Tibial nerve (tissue), 4 donors: ENCODE measurements around the gene QPRT. TPM values are rescaled to one million over a fixed set of nuclear protein-coding genes. Genes with fewer than 3 reads are reported as not detected.
"Not testable (repeated sequence)": the region's sequence is repeated elsewhere in the genome, so short reads cannot be mapped to it uniquely, and the experiment has no call there.

Experiments
- DNase-seq, 2 donors: peaks; one replicate each; pipeline ENCODE4 v3.0.0-alpha.2; 2019; ENCODE audit warnings: low spot score in 2 of 2
- H3K27ac ChIP-seq, 4 donors: fragments of 200-600 bp; sonication (generic) in 3 of 4; one replicate each; pipeline ENCODE4 v1.5.1; 2017 to 2019; ENCODE audit warnings: mild to moderate bottlenecking in 1 of 4
- H3K27me3 ChIP-seq, 2 donors: fragments of 200-600 bp; sonication (generic) in 1 of 2; one replicate each; pipeline versions ENCODE4 v1.5.1 to v1.6.0; 2017 to 2019
- H3K36me3 ChIP-seq, 3 donors: fragments of 200-600 bp; sonication (generic); one replicate each; pipeline ENCODE4 v1.5.1; 2018 to 2019
- H3K4me1 ChIP-seq, 4 donors: fragments of 200-600 bp; sonication (generic) in 3 of 4; one replicate each; pipeline ENCODE4 v1.5.1; 2017 to 2019
- H3K4me3 ChIP-seq, 4 donors: fragments of 200-600 bp; sonication (generic) in 3 of 4; one replicate each; pipeline ENCODE4 v1.5.1; 2017 to 2019; ENCODE audit warnings: mild to moderate bottlenecking in 1 of 4, moderate library complexity in 1 of 4
- H3K9me3 ChIP-seq, 4 donors: fragments of 200-600 bp; sonication (generic) in 3 of 4; one replicate each; pipeline ENCODE4 v1.5.1; 2017 to 2019
- EP300 ChIP-seq, 2 donors: sonication (generic); formaldehyde crosslinking; IDR thresholded peaks; one replicate each; pipeline ENCODE4 v1.6.1; 2017; ENCODE audit warnings: antibody characterized with exemption in 2 of 2, mild to moderate bottlenecking in 1 of 2
- POLR2A ChIP-seq, 2 donors: fragments of 450-650 bp; IDR thresholded peaks; one replicate each; pipeline ENCODE4 v1.6.1; 2017; ENCODE audit warnings: antibody characterized with exemption in 2 of 2, mild to moderate bottlenecking in 2 of 2, moderate library complexity in 2 of 2
- WGBS, 2 donors: methylation state at CpG; one replicate each; pipeline ENCODE4 v1.1.5; 2018; 5-methylcytosine and 5-hydroxymethylcytosine counted together
- total RNA-seq, 4 donors: library from RNA; depleted of rRNA; stranded (reverse); fragments of >200 nt; gene quantifications; one replicate each; pipeline ENCODE4 v1.1.0, GENCODE V29; 2016
- TF ChIP-seq, protein P1 (sequence below), 5 experiments: fragments of 200-600 bp in 3 of 5; fragments of 450-650 bp in 2 of 5; sonication (generic) in 3 of 5; IDR thresholded peaks; one replicate each; pipeline ENCODE4 v1.5.1; 2016 to 2019; ENCODE audit warnings: antibody characterized with exemption in 5 of 5, mild to moderate bottlenecking in 3 of 5, moderate library complexity in 2 of 5

QPRT gene
- total RNA-seq, 4 donors from 2014 or later, result 15.3 to 50.4 (median 38.5) TPM

DNA sequence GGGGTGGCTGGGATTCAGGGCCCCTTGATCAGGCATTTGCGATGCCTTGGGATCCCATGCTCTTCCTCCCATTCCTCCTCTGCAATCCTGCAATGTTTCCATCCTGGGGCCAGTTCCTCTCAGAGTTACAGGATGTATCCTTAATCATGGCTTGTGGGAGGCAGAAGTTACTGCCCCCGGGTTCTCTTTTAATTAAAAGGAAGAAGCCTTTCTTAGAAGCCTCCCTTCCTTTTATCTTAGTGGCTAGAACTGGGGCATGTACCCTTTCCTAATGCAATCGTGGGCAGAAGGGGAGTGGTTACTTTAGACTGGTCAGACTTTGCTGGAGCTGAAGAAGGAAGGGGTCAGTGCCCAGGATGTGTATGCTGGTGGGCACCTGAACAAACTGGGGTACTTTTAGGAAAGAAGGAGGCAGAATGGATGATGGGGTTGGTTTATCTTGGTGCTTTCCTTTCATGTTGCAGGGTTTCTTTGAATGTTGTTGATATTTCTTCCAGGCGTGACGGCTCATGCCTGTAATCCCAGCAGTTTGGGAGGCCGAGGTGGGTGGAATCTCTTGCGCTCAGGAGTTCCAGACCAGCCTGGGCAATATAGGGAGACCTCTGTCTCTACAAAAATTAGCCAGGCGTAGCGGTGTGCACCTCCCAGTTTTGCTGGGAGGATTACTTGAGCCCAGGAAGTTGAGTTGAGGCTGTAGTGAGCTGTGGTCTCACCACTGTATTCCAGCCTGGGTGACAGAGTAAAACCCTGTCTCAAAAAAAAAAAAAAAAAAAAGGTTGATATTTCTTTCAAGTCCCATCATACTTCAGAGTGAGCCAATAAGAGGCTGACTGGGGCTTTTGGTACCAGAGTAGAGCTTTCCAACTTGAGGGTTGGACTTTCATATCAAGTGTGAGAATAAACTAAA lies 29.1 kb upstream of the QPRT start:
- Histone ChIP-seq H3K4me1 (no peaks in the 10 kb centered on the region), H3K4me3 (no peak overlapping the region), H3K27ac (no peak overlapping the region), H3K36me3 (no peaks in the 10 kb centered on the region), H3K27me3 (no peaks in the 10 kb centered on the region), H3K9me3 (no peaks in the 10 kb centered on the region)
- 65 to 72% methylated on average over 9 of the region's 9 CpGs for WGBS, 2 donors
- no peak for DNase-seq
- TF ChIP-seq EP300 (IDR thresholded peaks at IDR 0.05) (no peak), POLR2A (IDR thresholded peaks at IDR 0.05) (no peak)
- TF ChIP-seq, protein P1, sequence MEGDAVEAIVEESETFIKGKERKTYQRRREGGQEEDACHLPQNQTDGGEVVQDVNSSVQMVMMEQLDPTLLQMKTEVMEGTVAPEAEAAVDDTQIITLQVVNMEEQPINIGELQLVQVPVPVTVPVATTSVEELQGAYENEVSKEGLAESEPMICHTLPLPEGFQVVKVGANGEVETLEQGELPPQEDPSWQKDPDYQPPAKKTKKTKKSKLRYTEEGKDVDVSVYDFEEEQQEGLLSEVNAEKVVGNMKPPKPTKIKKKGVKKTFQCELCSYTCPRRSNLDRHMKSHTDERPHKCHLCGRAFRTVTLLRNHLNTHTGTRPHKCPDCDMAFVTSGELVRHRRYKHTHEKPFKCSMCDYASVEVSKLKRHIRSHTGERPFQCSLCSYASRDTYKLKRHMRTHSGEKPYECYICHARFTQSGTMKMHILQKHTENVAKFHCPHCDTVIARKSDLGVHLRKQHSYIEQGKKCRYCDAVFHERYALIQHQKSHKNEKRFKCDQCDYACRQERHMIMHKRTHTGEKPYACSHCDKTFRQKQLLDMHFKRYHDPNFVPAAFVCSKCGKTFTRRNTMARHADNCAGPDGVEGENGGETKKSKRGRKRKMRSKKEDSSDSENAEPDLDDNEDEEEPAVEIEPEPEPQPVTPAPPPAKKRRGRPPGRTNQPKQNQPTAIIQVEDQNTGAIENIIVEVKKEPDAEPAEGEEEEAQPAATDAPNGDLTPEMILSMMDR (IDR thresholded peaks at IDR 0.05), result no peak

DNA sequence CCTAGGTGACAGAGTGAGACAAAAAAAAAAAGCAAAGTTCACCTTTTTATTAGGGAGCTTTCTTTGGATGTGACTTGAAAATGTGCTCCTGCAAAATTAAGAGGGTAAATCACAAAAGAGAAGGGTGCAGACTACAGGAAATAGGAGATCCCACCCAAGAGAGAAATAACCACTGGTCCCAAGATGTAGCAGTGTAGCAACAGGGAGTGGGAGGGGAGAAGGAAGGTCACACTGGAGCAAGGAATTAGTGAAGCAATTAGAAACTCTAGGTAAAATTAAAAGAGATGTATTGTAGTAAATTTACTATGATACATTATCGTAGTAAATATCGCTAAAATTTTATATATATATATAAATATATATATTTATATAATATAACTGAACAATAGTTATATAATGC lies 28.2 kb upstream of the QPRT start:
- WGBS, 2 donors, result 93 to 97% methylated on average over 2 of the region's 2 CpGs
- Histone ChIP-seq H3K27ac (no peak overlapping the region), H3K27me3 (no peaks in the 10 kb centered on the region), H3K36me3 (no peaks in the 10 kb centered on the region), H3K9me3 (no peaks in the 10 kb centered on the region), H3K4me1 (no peaks in the 10 kb centered on the region), H3K4me3 (no peak overlapping the region)
- DNase-seq, result no peak
- TF ChIP-seq POLR2A (IDR thresholded peaks at IDR 0.05), result no peak
- TF ChIP-seq, protein P1 (IDR thresholded peaks at IDR 0.05), result no peak
- no peak for TF ChIP-seq EP300 (IDR thresholded peaks at IDR 0.05)

DNA sequence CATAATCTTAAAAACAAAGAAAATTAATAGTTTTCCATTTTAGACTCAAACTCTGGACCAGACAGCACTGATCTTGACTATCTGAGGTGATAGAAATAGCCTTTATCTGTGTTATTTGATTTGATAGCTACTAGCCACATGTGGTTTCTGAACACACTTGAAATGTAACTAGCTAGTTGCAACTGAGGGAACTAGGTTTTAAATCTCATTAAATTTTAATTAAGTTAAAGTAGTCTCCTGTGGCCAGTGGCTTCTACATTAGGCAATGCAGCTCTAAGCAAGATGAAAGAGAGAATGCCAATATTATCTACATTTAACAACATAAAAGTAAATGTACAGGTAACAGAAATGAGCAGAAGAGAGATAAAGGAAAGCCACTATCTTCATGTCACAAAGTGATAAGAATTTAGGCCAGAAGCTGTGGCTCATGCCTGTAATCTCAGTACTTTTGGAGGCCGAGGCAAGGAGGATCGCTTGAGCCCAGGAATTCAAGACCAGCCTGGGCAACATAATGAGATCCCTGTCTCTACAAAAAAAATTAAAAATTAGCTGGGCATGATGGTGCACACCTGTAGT lies 27.1 kb upstream of the QPRT start:
- WGBS, 2 donors, result 91 to 95% methylated on average over 2 of the region's 2 CpGs
- H3K27ac ChIP-seq, result no peak overlapping the region
- H3K27me3 ChIP-seq, result no peaks in the 10 kb centered on the region
- TF ChIP-seq EP300 (IDR thresholded peaks at IDR 0.05), result no peak
- TF ChIP-seq, protein P1 (IDR thresholded peaks at IDR 0.05), result no peak
- TF ChIP-seq POLR2A (IDR thresholded peaks at IDR 0.05), result no peak
- no peak for DNase-seq
- H3K4me3 ChIP-seq, result no peak overlapping the region
- no peaks in the 10 kb centered on the region for H3K4me1 ChIP-seq
- H3K36me3 ChIP-seq, result no peaks in the 10 kb centered on the region
- no peaks in the 10 kb centered on the region for H3K9me3 ChIP-seq

DNA sequence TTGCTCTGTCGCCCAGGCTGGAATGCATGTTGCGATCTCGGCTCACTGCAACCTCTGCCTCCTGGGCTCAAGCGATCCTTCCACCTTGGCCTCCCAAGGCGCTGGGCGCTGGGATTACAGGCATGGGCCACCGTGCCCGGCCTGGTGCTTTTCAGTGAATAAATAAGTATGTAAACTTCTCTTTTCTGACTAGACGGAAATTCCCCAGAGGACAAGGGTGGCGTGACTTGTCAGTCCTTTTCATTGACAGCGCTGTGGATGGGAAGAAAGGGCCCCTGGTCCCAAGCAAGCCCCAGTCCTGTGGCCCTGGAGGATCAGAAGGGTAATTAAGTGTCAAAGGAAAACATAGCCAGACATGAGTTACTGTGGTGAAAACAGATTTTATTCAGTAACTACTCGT lies 25.5 kb upstream of the QPRT start:
- Histone ChIP-seq H3K27me3 (no peaks in the 10 kb centered on the region), H3K27ac (no peak overlapping the region), H3K36me3 (no peaks in the 10 kb centered on the region), H3K4me1 (no peaks in the 10 kb centered on the region), H3K9me3 (no peaks in the 10 kb centered on the region), H3K4me3 (no peak overlapping the region)
- DNase-seq, result no peak
- WGBS, 2 donors, result 51 to 53% methylated on average over 12 of the region's 12 CpGs
- TF ChIP-seq EP300 (IDR thresholded peaks at IDR 0.05), result no peak
- TF ChIP-seq, protein P1 (IDR thresholded peaks at IDR 0.05), result no peak
- no peak for TF ChIP-seq POLR2A (IDR thresholded peaks at IDR 0.05)

DNA sequence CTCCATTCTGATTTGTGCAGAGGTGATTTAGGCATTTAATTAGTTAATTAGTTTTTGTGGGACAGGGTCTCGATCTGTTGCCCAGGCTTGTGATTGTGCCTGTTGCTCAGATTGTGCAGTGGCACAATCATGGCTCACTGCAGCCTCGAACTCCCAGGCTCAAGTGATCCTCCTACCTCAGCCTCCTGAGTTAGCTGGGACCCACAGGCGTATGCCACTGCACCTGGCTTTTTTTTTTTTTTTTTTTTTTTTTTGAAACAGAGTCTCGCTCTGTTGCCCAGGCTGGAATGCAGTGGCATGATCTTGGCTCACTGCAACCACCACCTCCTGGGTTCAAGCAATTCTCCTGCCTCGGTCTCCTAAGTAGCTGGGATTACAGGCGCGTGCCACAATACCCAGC lies 25.1 kb upstream of the QPRT start:
- not testable (repeated sequence) for H3K27me3 ChIP-seq, H3K4me1 ChIP-seq, H3K27ac ChIP-seq, H3K4me3 ChIP-seq, H3K9me3 ChIP-seq, H3K36me3 ChIP-seq, DNase-seq
- WGBS, 2 donors, result 90 to 91% methylated on average over 7 of the region's 7 CpGs
